ENCODE measurements around the gene CCDC7.
"Not testable (repeated sequence)": the region's sequence is repeated elsewhere in the genome, so short reads cannot be mapped to it uniquely, and the experiment has no call there.

Gene CCDC7

GRCh38 chr10:32459051-32459698 is 13.2 kb downstream of the CCDC7 start:
- DNase-seq, result no peak

- DNase-seq, result no peak
These were observed 15.3 kb downstream of the CCDC7 start for GRCh38 chr10:32461203-32461602.

DNA sequence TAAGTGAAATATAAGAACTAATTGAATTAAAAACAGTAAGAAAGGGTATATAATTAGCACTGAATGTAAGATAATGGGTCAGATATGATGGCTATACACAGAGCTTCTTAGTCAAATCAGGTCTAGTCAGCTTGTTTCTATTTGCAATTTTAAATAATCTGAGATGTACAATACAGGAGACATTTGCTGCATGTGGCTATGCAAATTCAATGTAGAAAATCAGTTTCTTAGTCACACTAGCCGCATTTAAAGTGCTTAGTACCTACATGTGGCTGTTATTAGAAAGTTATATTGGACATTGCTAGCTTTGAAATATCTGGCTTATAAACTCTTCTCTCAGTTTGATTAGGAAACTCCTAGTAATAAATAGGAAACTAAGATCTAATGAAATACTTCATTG is 25.3 kb downstream of the CCDC7 start:
- no peak for DNase-seq

DNA sequence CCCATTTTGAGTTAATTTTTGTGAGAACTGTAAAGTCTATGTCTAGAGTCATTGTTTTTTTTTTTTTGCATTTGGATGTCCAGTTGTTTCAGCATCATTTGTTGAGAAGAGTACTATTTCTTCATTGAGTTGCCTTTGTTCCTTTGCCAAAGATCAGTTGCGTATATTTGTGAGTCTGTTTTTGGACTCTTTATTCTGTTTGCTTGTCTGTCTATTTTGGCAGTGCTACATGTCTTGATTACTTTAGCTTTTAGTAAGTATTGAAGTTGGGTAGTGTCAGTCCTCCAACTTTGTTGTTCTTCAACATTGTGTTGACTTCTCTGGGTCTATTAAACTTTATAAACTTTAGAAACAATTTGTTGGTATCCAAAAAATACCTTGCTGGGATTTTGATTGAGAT is 31.6 kb downstream of the CCDC7 start:
- DNase-seq, result no peak

GRCh38 chr10:32481606-32482005 is 35.7 kb downstream of the CCDC7 start:
- no peak for DNase-seq

- not testable (repeated sequence) for DNase-seq
These were observed 37.1 kb downstream of the CCDC7 start for GRCh38 chr10:32483019-32483502.

DNA sequence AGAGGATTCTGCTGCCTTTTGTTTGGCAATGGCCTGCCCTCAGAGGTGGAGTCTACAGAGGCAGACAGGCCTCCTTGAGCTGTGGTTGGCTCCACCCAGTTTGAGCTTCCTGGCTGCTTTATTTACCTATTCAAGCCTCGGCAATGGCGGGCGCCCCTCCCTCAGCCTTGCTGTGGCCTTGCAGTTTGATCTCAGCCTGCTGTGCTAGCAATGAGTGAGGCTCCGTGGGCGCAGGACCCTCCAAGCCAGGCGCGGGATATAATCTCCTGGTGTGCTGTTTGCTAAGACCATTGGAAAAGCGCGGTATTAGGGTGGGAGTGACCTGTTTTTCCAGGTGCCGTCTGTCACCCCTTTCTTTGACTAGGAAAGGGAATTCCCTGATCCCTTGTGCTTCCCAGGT is 42.1 kb downstream of the CCDC7 start:
- DNase-seq, result not testable (repeated sequence)

DNA sequence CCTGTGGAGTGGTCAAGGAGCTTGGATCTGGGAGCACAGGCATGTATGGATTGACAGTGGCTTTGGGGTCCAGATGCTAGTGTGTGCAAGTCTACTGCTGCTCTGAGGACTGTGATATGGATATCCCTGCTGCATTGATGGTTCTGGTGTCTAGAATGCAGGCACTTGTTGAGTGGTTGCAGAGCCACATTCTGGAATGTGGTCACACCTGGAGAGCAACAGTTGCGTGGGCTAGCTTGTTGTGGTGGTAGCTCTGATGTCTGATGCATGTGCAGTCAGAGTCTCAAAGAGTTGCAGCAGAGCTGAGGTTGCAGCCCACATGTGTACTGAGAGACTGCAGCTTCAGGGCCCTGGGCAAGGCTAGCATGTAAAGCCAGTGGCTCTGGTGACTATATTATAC is 43.2 kb downstream of the CCDC7 start:
- DNase-seq, result no peak

GRCh38 chr10:32489901-32490300 is 44.0 kb downstream of the CCDC7 start:
- DNase-seq, result no peak

GRCh38 chr10:32494562-32494961 is 48.6 kb downstream of the CCDC7 start:
- DNase-seq, result not testable (repeated sequence)

- DNase-seq, result not testable (repeated sequence)
These were observed 54.2 kb downstream of the CCDC7 start for GRCh38 chr10:32500136-32500535.

DNA sequence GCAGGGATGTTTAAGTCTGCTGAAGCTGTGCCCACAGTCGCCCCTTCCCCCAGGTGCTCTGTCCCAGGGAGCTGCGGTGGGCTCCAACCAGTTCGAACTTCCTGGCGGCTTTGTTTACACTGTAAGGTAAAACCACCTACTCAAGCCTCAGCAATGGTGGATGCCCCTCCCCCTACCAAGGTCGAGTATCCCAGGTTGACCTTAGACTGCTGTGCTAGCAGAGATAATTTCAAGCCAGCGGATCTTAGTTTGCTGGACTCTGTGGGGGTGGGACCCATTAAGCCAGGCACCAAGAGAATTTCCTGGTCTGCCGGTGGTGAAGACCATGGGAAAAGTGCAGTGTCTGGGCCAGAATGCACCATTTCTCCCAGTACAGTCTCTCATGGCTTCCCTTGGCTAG is 56.0 kb downstream of the CCDC7 start:
- DNase-seq, result no peak

DNA sequence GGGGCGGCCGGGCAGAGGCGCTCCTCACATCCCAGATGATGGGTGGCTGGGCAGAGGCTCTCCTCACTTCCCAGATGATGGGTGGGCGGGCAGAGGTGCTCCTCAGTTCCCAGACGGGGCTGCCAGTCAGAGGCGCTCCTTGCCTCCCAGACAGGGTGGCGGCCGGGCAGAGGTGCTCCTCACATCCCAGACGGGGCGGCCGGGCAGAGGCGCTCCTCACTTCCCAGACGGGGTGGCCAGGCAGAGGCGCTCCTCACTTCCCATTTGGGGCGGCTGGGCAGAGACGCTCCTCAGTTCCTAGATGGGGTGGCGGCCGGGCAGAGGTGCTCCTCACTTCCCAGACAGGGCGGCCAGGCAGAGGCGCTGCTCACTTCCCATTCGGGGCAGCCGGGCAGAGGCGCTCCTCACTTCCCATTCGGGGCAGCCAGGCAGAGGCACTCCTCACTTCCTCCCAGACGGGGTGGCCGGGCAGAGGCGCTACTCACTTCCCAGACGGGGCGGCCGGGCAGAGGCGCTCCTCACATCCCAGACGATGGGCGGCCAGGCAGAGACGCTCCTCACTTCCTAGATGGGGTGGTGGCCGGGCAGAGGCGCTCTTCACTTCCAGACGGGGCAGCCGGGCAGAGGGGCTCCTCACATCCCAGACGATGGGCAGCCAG is 60.0 kb downstream of the CCDC7 start:
- DNase-seq, result not testable (repeated sequence)

- no peak for DNase-seq
These were observed 65.7 kb downstream of the CCDC7 start for GRCh38 chr10:32511599-32511998.

- no peak for DNase-seq
These were observed 70.9 kb downstream of the CCDC7 start for GRCh38 chr10:32516567-32517495.

GRCh38 chr10:32530231-32530630 is 84.3 kb downstream of the CCDC7 start:
- no peak for DNase-seq

DNA sequence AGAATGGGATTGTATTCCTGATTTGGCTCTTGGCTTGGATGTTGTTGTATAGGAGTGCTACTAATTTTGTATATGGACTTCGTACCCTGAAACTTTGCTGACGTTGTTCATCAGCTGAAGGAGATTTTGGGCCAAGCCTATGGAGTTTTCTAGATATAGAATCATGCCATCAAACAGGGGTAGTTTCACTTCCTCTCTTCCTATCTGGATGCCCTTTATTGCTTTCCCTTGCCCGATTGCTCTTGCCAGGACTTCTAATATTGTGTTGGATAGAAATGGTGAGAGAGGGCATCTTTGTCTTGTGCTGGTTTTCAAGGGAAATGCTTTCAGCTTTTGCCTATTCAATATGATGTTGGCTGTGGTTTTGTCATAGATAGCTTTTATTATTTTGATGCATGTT is 92.3 kb downstream of the CCDC7 start:
- no peak for DNase-seq

- no peak for DNase-seq
These were observed 94.9 kb downstream of the CCDC7 start for GRCh38 chr10:32540691-32541470.

GRCh38 chr10:32548208-32548607 is 102.3 kb downstream of the CCDC7 start:
- no peak for DNase-seq

DNA sequence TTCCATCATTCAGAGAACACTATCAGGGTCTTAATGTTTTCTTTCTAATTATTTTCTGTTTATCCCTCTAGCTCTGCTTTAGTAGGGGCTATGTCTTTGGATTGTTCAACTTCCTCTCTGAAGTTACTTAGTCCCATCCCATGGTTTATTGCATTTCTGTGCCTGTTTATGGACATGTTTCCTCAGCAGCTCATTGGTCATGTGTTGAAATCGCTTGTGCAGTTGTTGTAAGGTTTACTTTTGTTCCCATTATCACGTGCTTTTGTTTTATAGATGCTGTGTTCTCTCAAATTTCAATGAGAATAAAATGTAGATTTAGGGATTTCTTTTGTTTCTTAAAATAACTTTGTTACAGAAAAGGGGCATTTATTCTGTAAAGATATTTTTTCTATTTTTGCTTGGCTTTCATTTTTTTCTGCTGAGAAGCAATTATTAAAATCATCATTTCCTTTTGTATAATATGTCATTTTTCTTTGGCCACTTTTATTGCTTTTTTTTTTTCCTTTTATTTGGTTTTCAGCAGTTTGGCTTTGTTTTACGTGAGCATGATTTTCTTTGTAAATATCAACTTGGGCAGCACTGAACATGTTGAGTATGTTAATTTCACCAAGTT is 110.9 kb downstream of the CCDC7 start:
- DNase-seq, result no peak

DNA sequence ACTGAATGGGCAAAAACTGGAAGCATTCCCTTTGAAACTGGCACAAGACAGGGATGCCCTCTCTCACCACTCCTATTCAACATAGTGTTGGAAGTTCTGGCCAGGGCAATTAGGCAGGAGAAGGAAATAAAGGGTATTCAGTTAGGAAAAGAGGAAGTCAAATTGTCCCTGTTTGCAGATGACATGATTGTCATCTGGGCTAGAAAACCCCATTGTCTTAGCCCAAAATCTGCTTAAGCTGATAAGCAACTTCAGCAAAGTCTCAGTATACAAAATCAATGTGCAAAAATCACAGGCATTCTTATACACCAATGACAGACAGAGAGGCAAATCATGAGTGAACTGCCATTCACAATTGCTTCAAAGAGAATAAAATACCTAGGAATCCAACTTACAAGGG is 116.8 kb downstream of the CCDC7 start:
- DNase-seq, result not testable (repeated sequence)

DNA sequence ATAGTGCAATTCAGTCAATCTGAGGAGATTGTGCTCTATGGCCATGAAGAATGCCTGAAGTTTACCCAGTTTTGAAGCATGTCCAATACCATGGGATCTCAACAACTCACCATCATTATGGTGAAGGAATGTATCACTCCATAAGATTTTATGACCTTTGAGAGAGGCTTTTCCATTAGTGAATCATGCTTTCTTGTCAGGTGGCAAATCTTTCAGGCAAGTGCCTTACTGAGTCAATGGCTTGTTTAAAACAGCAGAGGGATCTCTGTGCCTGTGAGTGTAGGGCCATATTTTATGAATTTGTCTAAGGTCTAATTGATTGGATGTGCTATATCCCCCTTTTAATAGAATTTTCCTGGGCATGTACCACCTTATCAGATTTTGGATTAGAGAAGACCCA is 131.5 kb downstream of the CCDC7 start:
- DNase-seq, result no peak

All from NCI-H2081 (cell line).